H1 (cell line): Measurements from ENCODE around the gene MFAP1. TPM values are rescaled to one million over a fixed set of nuclear protein-coding genes. Genes with fewer than 3 reads are reported as not detected.

Source experiments
- ASH2L ChIP-seq: fragments of 200-600, 300-600 bp; sonication (generic); IDR thresholded peaks from one replicate; pipeline ENCODE4 v1.7.1; 2017; ENCODE audit warnings: low read length
- CTBP2 ChIP-seq: IDR thresholded peaks from 2 replicates; pipeline ENCODE4 v1.7.0; 2011; ENCODE audit warnings: borderline replicate concordance, mild to moderate bottlenecking, moderate library complexity, mixed read lengths, low read length; ENCODE audit not compliant: insufficient read depth, insufficient read length
- EZH2 ChIP-seq: fragments of 200-600 bp; sonication (generic); IDR thresholded peaks from 2 replicates; pipeline ENCODE4 v1.7.1; 2012; ENCODE audit warnings: low read depth, mild to moderate bottlenecking, moderate library complexity, low read length, inconsistent platforms; ENCODE audit not compliant: severe bottlenecking
- JUND ChIP-seq: IDR thresholded peaks from 2 replicates; pipeline ENCODE4 v1.6.1; 2011; ENCODE audit warnings: mild to moderate bottlenecking, improper control_type of control experiment, low read length
- KDM1A ChIP-seq: fragments of 200-600, 300-600 bp; sonication (generic); IDR thresholded peaks from 2 replicates; pipeline ENCODE4 v1.7.1; 2016; ENCODE audit warnings: mild to moderate bottlenecking, low read length, borderline replicate concordance
- KDM5A ChIP-seq: fragments of 200-600 bp; IDR thresholded peaks from 2 replicates; pipeline ENCODE4 v1.7.1; 2012; ENCODE audit warnings: mild to moderate bottlenecking, low read length, inconsistent platforms, mixed read lengths
- SP2 ChIP-seq: IDR thresholded peaks from 2 replicates; pipeline ENCODE4 v1.6.1; 2012; ENCODE audit warnings: mild to moderate bottlenecking, low read length, inconsistent platforms
- polyA plus RNA-seq, 7 experiments: library from polyadenylated mRNA; depleted of rRNA in 3 of 7; stranded (reverse) in 5 of 7; unstranded in 2 of 7; fragments of >200 nt in 5 of 7; fragments of 200-250 nt in 2 of 7; gene quantifications; 1 replicate in 5 of 7; 2 replicates in 1 of 7; 4 replicates in 1 of 7; pipeline versions ENCODE4 v1.2.1 to v1.2.3, GENCODE V29; 2011 to 2013; ENCODE audit warnings: missing spikeins in 2 of 7, mixed read lengths in 2 of 7
- total RNA-seq: library from RNA; stranded (reverse); fragmentation: NEBNext Ultra II Directional; extraction: Animal tissue kit (Norgen Biotek cat#: 25700); gene quantifications from 2 replicates; pipeline ENCODE4 v1.2.1, GENCODE V29; 2021
- TF ChIP-seq, protein P1 (sequence below): fragments of 300-600 bp; sonication (generic); IDR thresholded peaks from 2 replicates; pipeline ENCODE4 v1.7.1; 2012; ENCODE audit warnings: low read length, moderate library complexity, mild to moderate bottlenecking, inconsistent platforms; ENCODE audit not compliant: insufficient replicate concordance
- TF ChIP-seq, protein P2 (sequence below): IDR thresholded peaks from 2 replicates; pipeline ENCODE4 v1.6.1; 2012; ENCODE audit warnings: inconsistent platforms

Gene MFAP1
- total and polyA plus RNA-seq, 2 of the 8 experiments (the other 6 are each of a cell fraction or from before 2014, with no cell fraction given) = 23.6 to 36.7 TPM

DNA sequence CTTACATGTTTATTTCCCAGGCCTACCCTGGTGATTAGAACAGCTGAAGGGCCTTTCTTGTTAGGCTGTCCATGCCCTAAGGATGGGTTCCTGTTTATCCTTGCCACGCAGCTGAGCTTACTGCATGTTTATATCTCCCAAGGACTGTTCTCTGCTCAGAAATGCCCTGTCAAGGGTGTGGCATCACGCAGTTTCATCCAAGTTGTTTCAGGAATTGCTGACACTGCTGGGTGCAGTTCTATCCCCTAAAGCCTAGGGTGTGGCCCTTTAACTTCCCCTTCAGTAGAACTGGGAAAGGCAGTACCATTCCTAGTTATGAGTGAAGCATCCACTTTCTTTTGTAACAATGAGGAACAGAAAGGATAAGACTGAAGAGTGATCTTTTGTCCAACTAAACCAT lies 52.7 kb downstream of the MFAP1 start (continued):
- TF ChIP-seq, protein P1, sequence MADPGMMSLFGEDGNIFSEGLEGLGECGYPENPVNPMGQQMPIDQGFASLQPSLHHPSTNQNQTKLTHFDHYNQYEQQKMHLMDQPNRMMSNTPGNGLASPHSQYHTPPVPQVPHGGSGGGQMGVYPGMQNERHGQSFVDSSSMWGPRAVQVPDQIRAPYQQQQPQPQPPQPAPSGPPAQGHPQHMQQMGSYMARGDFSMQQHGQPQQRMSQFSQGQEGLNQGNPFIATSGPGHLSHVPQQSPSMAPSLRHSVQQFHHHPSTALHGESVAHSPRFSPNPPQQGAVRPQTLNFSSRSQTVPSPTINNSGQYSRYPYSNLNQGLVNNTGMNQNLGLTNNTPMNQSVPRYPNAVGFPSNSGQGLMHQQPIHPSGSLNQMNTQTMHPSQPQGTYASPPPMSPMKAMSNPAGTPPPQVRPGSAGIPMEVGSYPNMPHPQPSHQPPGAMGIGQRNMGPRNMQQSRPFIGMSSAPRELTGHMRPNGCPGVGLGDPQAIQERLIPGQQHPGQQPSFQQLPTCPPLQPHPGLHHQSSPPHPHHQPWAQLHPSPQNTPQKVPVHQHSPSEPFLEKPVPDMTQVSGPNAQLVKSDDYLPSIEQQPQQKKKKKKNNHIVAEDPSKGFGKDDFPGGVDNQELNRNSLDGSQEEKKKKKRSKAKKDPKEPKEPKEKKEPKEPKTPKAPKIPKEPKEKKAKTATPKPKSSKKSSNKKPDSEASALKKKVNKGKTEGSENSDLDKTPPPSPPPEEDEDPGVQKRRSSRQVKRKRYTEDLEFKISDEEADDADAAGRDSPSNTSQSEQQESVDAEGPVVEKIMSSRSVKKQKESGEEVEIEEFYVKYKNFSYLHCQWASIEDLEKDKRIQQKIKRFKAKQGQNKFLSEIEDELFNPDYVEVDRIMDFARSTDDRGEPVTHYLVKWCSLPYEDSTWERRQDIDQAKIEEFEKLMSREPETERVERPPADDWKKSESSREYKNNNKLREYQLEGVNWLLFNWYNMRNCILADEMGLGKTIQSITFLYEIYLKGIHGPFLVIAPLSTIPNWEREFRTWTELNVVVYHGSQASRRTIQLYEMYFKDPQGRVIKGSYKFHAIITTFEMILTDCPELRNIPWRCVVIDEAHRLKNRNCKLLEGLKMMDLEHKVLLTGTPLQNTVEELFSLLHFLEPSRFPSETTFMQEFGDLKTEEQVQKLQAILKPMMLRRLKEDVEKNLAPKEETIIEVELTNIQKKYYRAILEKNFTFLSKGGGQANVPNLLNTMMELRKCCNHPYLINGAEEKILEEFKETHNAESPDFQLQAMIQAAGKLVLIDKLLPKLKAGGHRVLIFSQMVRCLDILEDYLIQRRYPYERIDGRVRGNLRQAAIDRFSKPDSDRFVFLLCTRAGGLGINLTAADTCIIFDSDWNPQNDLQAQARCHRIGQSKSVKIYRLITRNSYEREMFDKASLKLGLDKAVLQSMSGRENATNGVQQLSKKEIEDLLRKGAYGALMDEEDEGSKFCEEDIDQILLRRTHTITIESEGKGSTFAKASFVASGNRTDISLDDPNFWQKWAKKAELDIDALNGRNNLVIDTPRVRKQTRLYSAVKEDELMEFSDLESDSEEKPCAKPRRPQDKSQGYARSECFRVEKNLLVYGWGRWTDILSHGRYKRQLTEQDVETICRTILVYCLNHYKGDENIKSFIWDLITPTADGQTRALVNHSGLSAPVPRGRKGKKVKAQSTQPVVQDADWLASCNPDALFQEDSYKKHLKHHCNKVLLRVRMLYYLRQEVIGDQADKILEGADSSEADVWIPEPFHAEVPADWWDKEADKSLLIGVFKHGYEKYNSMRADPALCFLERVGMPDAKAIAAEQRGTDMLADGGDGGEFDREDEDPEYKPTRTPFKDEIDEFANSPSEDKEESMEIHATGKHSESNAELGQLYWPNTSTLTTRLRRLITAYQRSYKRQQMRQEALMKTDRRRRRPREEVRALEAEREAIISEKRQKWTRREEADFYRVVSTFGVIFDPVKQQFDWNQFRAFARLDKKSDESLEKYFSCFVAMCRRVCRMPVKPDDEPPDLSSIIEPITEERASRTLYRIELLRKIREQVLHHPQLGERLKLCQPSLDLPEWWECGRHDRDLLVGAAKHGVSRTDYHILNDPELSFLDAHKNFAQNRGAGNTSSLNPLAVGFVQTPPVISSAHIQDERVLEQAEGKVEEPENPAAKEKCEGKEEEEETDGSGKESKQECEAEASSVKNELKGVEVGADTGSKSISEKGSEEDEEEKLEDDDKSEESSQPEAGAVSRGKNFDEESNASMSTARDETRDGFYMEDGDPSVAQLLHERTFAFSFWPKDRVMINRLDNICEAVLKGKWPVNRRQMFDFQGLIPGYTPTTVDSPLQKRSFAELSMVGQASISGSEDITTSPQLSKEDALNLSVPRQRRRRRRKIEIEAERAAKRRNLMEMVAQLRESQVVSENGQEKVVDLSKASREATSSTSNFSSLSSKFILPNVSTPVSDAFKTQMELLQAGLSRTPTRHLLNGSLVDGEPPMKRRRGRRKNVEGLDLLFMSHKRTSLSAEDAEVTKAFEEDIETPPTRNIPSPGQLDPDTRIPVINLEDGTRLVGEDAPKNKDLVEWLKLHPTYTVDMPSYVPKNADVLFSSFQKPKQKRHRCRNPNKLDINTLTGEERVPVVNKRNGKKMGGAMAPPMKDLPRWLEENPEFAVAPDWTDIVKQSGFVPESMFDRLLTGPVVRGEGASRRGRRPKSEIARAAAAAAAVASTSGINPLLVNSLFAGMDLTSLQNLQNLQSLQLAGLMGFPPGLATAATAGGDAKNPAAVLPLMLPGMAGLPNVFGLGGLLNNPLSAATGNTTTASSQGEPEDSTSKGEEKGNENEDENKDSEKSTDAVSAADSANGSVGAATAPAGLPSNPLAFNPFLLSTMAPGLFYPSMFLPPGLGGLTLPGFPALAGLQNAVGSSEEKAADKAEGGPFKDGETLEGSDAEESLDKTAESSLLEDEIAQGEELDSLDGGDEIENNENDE = no peak
- no peak for TF ChIP-seq KDM5A
- TF ChIP-seq, protein P2, sequence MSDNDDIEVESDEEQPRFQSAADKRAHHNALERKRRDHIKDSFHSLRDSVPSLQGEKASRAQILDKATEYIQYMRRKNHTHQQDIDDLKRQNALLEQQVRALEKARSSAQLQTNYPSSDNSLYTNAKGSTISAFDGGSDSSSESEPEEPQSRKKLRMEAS = no peak
- no peak for TF ChIP-seq JUND
- no peak for TF ChIP-seq SP2
- TF ChIP-seq EZH2 = no peak
- no peak for TF ChIP-seq KDM1A
- TF ChIP-seq ASH2L = no peak
- TF ChIP-seq CTBP2 = no peak
- TF ChIP-seq, all 59 proteins: peak for 0
